ENCODE data around the gene TMA7.
"Not testable (repeated sequence)": the region's sequence is repeated elsewhere in the genome, so short reads cannot be mapped to it uniquely, and the experiment has no call there.

Gene TMA7

DNA sequence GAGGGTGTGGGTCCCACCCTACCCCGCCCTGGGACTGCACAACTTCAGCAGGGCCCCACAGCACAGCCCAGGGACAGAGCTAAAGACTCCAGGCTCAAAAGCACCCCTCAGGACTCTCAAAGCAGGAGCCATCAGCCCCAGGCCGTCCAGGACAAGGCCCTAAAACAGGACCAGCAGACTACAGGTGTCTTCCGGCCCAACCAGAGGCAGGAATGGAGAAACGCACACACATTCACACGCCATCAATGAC, 32.5 kb downstream of the TMA7 start:
- peak overlapping the region; percentile 93 for H3K27ac ChIP-seq
- H3K27me3 ChIP-seq (ENCODE audit: control insufficient read depth, insufficient read depth, low read length), result no peaks in the 10 kb centered on the region
- H3K4me2 ChIP-seq (ENCODE audit: low read length), result peak overlapping the region; percentile 62
- peak overlapping the region; percentile 61 for H3K4me3 ChIP-seq (ENCODE audit: low read depth, low read length)
- peak overlapping the region; percentile 86 for H2AFZ ChIP-seq
- H3K4me1 ChIP-seq, result peaks cover 1% of the 10 kb centered on the region
- no peaks in the 10 kb centered on the region for H3K36me3 ChIP-seq (ENCODE audit: control insufficient read depth, insufficient read depth, low read length)
- H3K9ac ChIP-seq, result peak overlapping the region; percentile 2
- no peaks in the 10 kb centered on the region for H3K9me3 ChIP-seq (ENCODE audit: control insufficient read depth, low read length)
- TF ChIP-seq, protein P1, sequence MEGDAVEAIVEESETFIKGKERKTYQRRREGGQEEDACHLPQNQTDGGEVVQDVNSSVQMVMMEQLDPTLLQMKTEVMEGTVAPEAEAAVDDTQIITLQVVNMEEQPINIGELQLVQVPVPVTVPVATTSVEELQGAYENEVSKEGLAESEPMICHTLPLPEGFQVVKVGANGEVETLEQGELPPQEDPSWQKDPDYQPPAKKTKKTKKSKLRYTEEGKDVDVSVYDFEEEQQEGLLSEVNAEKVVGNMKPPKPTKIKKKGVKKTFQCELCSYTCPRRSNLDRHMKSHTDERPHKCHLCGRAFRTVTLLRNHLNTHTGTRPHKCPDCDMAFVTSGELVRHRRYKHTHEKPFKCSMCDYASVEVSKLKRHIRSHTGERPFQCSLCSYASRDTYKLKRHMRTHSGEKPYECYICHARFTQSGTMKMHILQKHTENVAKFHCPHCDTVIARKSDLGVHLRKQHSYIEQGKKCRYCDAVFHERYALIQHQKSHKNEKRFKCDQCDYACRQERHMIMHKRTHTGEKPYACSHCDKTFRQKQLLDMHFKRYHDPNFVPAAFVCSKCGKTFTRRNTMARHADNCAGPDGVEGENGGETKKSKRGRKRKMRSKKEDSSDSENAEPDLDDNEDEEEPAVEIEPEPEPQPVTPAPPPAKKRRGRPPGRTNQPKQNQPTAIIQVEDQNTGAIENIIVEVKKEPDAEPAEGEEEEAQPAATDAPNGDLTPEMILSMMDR (IDR thresholded peaks at IDR 0.05), result no peak
- H3K79me2 ChIP-seq, result peaks cover 30% of the 10 kb centered on the region

DNA sequence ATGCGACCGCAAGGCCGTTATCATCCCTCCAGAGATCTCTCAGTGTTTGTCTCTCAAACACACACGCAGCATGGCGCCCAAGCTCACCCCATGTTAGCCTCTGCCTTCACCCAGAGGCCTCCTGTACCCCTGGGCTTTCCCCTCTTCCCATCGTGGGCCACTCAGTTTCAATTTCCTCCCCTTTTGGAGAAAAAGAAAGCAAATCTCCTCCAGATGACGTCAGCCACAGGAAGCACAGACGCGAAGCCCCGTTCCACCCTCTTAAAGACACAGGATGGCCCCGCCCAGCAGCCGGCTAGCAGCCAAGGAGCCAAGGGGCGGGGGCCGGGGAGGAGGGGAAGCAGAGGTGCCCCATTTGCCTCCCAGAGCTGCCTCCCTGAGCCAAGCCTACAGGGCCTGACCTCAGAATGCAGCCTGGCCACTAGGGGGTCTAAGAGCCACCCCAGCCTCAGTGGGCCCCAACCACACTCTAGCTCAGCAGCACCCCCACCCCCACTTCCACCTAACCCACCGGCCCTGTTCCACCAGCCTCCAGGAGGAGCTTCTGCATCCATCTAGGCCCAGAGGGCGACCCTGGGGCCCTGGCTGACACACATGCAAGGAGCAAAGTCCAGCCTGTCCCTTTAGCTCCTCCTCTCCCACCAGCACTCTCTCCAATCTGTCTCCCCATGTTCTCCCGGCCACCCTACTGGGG, 33.0 kb downstream of the TMA7 start:
- Histone ChIP-seq H2AFZ (peak overlapping the region; percentile 86), H3K27ac (peak overlapping the region; percentile 93), H3K9me3 (ENCODE audit: control insufficient read depth, low read length) (no peaks in the 10 kb centered on the region), H3K4me1 (no peaks in the 10 kb centered on the region), H3K79me2 (peaks cover 27% of the 10 kb centered on the region), H3K4me3 (ENCODE audit: low read depth, low read length) (peak overlapping the region; percentile 61), H3K9ac (peak overlapping the region; percentile 2), H3K36me3 (ENCODE audit: control insufficient read depth, insufficient read depth, low read length) (no peaks in the 10 kb centered on the region), H3K27me3 (ENCODE audit: control insufficient read depth, insufficient read depth, low read length) (no peaks in the 10 kb centered on the region), H3K4me2 (ENCODE audit: low read length) (peak overlapping the region; percentile 62)
- TF ChIP-seq, protein P1 (IDR thresholded peaks at IDR 0.05), result peak; percentile 49

DNA sequence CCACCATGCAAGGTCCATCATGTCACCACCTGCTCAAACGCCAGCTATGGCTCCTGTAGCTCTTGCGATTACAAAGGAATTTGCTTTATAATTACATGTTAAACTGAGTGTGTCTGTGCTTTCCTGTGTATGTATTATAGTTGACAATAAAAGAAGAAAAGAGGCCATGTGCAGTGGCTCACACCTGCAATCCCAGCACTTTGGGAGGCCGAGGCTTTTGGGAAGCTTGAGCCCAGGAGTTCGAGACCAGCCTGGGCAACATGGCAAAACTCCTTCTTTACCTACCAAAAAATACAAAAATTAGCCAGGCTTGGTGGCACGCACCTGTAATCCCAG, 33.5 kb downstream of the TMA7 start:
- TF ChIP-seq, protein P1 (IDR thresholded peaks at IDR 0.05), result no peak
- Histone ChIP-seq H3K9ac (no peak overlapping the region), H2AFZ (peak overlapping the region; percentile 86), H3K9me3 (ENCODE audit: control insufficient read depth, low read length) (no peaks in the 10 kb centered on the region), H3K36me3 (ENCODE audit: control insufficient read depth, insufficient read depth, low read length) (no peaks in the 10 kb centered on the region), H3K4me3 (ENCODE audit: low read depth, low read length) (peak overlapping the region; percentile 61), H3K4me1 (no peaks in the 10 kb centered on the region), H3K79me2 (peaks cover 27% of the 10 kb centered on the region), H3K27me3 (ENCODE audit: control insufficient read depth, insufficient read depth, low read length) (no peaks in the 10 kb centered on the region), H3K4me2 (ENCODE audit: low read length) (peak overlapping the region; percentile 62), H3K27ac (peak overlapping the region; percentile 93)

GRCh38 chr3:48474031-48474430, 34.0 kb downstream of the TMA7 start:
- H3K4me2 ChIP-seq (ENCODE audit: low read length); H3K36me3 ChIP-seq (ENCODE audit: control insufficient read depth, insufficient read depth, low read length); H3K27ac ChIP-seq; H3K27me3 ChIP-seq (ENCODE audit: control insufficient read depth, insufficient read depth, low read length); H3K4me3 ChIP-seq (ENCODE audit: low read depth, low read length); H2AFZ ChIP-seq; H3K9me3 ChIP-seq (ENCODE audit: control insufficient read depth, low read length); H3K9ac ChIP-seq; H3K4me1 ChIP-seq: not testable (repeated sequence)
- peaks cover 23% of the 10 kb centered on the region for H3K79me2 ChIP-seq

DNA sequence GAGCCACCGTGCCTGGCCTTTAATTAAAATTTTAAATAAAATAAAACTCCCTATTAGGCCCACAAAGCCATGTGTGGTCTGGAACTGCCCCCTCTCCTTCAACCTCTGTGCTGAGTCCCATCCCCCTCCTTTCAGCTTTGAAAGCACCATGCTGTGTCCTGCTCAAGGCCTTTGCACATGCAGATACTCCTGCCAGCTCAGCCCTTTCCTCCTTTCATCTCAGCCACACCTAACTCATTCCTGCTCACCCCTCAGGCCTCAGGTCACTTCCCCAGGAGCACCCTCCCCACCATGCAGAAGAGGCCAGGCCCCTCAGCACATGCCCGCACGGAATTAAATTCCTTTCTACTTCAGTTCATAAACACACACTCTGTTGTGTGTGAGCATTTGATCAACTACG, 34.6 kb downstream of the TMA7 start:
- no peaks in the 10 kb centered on the region for H3K4me1 ChIP-seq
- peaks cover 21% of the 10 kb centered on the region for H3K79me2 ChIP-seq
- H3K4me3 ChIP-seq (ENCODE audit: low read depth, low read length), result no peak overlapping the region
- no peak overlapping the region for H3K9ac ChIP-seq
- no peak overlapping the region for H3K4me2 ChIP-seq (ENCODE audit: low read length)
- H3K36me3 ChIP-seq (ENCODE audit: control insufficient read depth, insufficient read depth, low read length), result no peaks in the 10 kb centered on the region
- no peak overlapping the region for H2AFZ ChIP-seq
- H3K9me3 ChIP-seq (ENCODE audit: control insufficient read depth, low read length), result no peaks in the 10 kb centered on the region
- H3K27ac ChIP-seq, result peak overlapping the region; percentile 22
- no peaks in the 10 kb centered on the region for H3K27me3 ChIP-seq (ENCODE audit: control insufficient read depth, insufficient read depth, low read length)
- TF ChIP-seq, protein P1 (IDR thresholded peaks at IDR 0.05), result no peak

All from parathyroid adenoma (tissue), 2 donors.